WTC11 (cell line): ENCODE measurements around the gene MEIS1.

Experiments used
- OVOL2 ChIP-seq: fragments of 250-450 bp; sonication (Bioruptor Pico); IDR thresholded peaks from 2 replicates; pipeline ENCODE4 v1.9.0; 2021; ENCODE audit warnings: mild to moderate bottlenecking, borderline replicate concordance
- PREB ChIP-seq: sonication (generic); formaldehyde crosslinking; IDR thresholded peaks from 2 replicates; pipeline ENCODE4 v1.8.1; 2022; ENCODE audit warnings: mild to moderate bottlenecking, missing genetic modification reagents, moderate library complexity, borderline replicate concordance

DNA sequence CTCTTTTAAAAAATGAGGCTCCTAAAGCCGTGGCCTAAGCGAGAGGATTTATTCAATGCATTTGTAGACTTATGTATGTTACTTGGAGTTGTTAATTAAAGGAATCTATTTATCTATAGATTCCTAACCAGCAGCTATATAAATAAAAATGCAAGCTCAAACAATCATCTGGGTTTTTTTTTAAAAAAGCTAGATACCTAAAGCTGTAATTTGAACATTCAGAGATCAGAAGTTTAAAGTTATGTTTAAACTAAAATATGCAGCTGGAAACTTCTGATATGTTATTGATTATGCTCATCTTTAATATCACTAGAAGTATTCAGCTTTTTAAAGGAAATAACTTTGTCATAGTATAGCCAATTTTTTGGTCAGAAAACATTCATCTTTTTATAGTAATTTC is 1.0 kb downstream of the MEIS1 start:
- no peak for TF ChIP-seq OVOL2 (CRISPR knock-in tag)
- TF ChIP-seq PREB (CRISPR knock-in tag), result no peak
